HG02623 (cell line): ENCODE results near the gene TRIO.

Experiments
- ATAC-seq: cut with Tn5 transposase; IDR thresholded peaks from one replicate; pipeline ENCODE4 v1.9.1; 2021; ENCODE audit warnings: moderate library complexity; ENCODE audit not compliant: unreplicated experiment

Gene TRIO

GRCh38 chr5:14402424-14402823 is 259.3 kb downstream of the TRIO start:
- no peak for ATAC-seq

GRCh38 chr5:14404780-14405179 is 261.6 kb downstream of the TRIO start:
- no peak for ATAC-seq

- no peak for ATAC-seq
Measured at GRCh38 chr5:14405267-14405666, 262.1 kb downstream of the TRIO start.

GRCh38 chr5:14405706-14406553 is 262.8 kb downstream of the TRIO start:
- ATAC-seq, result no peak

- ATAC-seq, result no peak
Measured at GRCh38 chr5:14406554-14406849, 263.4 kb downstream of the TRIO start.

GRCh38 chr5:14407051-14407450 is 263.9 kb downstream of the TRIO start:
- no peak for ATAC-seq

- ATAC-seq, result no peak
Measured at GRCh38 chr5:14407746-14408175, 264.6 kb downstream of the TRIO start.

GRCh38 chr5:14408969-14409586 is 265.9 kb downstream of the TRIO start:
- no peak for ATAC-seq

- no peak for ATAC-seq
Measured at GRCh38 chr5:14410068-14410393, 266.9 kb downstream of the TRIO start.

GRCh38 chr5:14410394-14411201 is 267.5 kb downstream of the TRIO start:
- ATAC-seq, result no peak

GRCh38 chr5:14411216-14411615 is 268.1 kb downstream of the TRIO start:
- ATAC-seq, result no peak

- ATAC-seq, result no peak
Measured at GRCh38 chr5:14413331-14413750, 270.2 kb downstream of the TRIO start.

GRCh38 chr5:14414007-14414406 is 270.9 kb downstream of the TRIO start:
- no peak for ATAC-seq

- no peak for ATAC-seq
Measured at GRCh38 chr5:14414656-14415023, 271.5 kb downstream of the TRIO start.

GRCh38 chr5:14415024-14415697 is 272.0 kb downstream of the TRIO start:
- ATAC-seq, result peak; percentile 65

- no peak for ATAC-seq
Measured at GRCh38 chr5:14415698-14416074, 272.5 kb downstream of the TRIO start.

GRCh38 chr5:14416621-14417275 is 273.6 kb downstream of the TRIO start:
- ATAC-seq, result no peak

GRCh38 chr5:14417276-14417730 is 274.2 kb downstream of the TRIO start:
- ATAC-seq, result no peak

GRCh38 chr5:14417792-14418765 is 274.9 kb downstream of the TRIO start:
- ATAC-seq, result no peak

- no peak for ATAC-seq
Measured at GRCh38 chr5:14419686-14420085, 276.5 kb downstream of the TRIO start.
